ENCODE data around the gene FTO. TPM values are rescaled to one million over a fixed set of nuclear protein-coding genes. Genes with fewer than 3 reads are reported as not detected.
"Not testable (repeated sequence)": the region's sequence is repeated elsewhere in the genome, so short reads cannot be mapped to it uniquely, and the experiment has no call there.

The FTO gene
- total RNA-seq, 1 donor from 2014 or later = 97.8 TPM

DNA sequence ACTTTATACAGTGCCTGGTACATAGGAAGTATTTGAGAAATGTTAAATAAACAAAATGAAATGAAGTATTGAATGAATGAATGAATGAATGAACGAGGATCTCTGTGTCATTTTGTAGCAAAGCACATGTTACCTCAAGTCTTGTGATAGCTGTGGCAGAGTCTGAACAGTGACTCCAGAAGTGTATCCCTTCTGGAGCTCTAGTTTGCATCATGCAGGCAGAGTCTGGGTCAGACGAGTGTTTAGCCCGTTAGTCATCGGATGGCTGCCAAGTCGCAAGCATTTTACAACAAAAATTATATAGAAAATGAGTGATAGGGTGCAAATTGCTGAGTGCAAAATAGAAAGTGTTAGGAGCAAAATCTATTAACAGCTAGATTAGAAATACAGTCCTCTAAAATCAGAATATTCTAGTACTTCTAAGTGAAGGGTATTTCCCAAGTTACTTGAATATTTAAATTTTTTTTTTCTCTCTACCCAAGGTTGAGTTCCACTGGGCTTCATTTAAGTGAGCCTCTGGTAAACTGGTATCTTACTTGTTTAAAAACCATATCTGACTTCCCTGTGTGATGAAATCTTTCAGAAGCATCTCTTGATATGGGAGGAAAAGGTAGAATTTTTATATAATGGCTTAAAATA, 113.3 kb downstream of the FTO start:
- FAIRE-seq (no peak), DNase-seq (ENCODE audit: low spot score in 2 of 2) (no peak)

DNA sequence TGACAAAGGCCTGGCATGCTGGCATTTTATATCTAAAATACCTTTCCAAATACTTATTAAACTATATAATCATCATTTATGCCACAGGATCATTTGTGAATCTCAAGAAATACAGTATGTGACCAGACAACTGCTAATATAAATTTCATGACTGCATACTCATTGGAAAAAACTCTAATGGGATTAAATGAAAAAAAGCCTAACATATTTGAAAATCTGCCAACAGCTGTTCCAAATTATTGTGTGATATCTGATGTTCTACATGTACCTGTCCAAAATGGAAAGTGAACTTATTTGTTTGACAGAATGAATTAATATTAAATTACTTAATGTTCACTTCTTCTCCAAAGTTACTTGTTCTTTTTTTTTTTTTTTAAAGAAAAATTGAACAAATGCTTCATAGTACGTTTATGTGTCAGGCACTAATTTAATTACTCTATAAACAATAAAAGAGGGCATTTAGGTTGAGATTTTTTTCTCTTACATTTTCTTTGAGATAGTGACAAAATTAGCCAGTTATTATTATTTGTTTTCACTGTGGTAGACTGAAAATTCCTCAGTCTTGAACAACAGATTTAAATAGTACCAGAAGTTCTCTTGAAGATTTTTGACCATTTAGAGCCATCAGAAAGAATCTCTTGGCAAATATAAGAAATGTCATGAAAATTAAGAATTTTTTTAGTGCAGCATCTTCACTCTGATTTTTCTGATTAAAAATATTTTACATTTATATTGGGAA, 114.0 kb downstream of the FTO start:
- FAIRE-seq (peak; percentile 39), DNase-seq (ENCODE audit: low spot score in 2 of 2) (no peak)

DNA sequence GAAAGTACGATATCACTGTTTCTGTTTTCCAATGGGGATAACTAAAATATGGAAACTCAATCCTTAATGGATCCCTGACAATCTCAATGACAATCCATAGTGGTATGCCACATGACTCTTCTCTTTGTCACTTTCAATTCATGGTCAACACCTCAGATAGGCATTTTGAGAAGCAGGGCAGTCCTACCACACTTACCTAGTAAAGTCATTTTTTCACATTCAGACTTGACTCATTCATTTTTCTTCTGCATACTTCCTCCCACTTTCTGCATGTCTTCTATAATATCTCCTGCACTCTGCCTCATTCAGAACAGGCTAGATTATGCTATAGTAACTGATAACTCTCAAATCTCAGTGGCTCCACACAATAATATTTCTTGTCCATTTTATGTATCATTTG, 117.5 kb downstream of the FTO start:
- FAIRE-seq (no peak), DNase-seq (ENCODE audit: low spot score in 2 of 2) (no peak)

DNA sequence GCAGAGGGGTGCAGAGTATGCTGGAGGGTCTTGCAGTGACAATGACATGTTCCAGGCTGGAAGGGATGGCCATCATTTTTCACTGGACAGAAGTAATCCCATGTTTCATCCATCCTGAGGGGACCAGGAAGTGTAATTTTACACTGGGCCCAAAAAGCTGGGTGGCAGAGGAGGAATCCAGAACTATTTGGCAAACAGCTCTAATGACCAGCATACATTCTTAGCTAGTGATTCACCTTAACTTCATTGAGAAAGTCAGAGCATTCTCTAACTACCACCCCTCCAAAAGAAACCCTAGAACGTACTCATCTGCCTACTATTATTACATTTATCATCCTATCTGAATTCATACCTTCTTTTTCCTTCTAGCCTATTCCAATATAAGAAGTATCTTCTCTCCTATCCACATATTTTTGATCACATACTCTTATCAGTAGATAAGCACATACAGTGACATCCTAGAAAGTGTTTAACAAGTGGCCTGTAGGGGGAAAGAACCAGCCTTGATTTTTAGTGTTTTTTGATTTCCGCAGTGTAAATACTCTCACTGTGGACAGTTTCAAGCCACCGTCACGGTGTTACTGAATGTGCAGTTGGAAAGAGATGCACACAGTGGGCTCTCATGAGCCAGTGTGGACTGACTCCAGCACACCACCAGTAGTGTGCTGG, 118.1 kb downstream of the FTO start:
- DNase-seq (ENCODE audit: low spot score in 2 of 2) (no peak), FAIRE-seq (no peak)

DNA sequence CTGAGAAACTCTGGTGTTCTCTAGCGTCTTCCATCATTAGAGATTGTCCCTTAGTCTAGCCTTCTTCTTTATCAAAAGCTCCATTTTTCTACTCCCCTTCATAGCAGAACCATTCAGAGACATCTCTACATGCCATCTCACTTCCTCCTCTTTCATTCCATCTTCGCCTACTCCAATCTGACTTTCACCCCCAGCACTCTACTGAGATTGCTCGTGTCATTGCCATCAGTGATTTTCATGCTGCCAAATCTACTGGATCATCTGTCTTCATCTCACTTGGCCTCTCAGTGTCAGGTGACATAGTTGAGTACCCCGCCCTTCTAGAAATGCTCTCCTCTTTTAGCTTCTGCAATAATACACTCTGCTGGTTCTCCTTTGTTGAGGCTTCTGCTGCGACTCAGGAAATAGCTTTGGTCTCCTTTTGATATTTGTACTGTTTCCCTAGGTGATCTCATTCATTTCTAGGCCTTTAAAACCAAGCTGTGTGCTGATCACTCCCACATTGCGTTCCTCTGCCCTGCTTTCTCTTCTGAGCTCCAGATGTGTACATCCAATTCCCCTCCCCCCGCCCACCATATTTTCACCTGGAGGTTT, 119.1 kb downstream of the FTO start:
- DNase-seq (ENCODE audit: low spot score in 2 of 2) (no peak), FAIRE-seq (no peak)

GRCh38 chr16:53826658-53827057, 122.7 kb downstream of the FTO start:
- FAIRE-seq = no peak
- DNase-seq (ENCODE audit: low spot score in 2 of 2) = no peak

- no peak for FAIRE-seq
- no peak for DNase-seq (ENCODE audit: low spot score in 2 of 2)
These were observed 123.8 kb downstream of the FTO start for GRCh38 chr16:53827741-53828140.

DNA sequence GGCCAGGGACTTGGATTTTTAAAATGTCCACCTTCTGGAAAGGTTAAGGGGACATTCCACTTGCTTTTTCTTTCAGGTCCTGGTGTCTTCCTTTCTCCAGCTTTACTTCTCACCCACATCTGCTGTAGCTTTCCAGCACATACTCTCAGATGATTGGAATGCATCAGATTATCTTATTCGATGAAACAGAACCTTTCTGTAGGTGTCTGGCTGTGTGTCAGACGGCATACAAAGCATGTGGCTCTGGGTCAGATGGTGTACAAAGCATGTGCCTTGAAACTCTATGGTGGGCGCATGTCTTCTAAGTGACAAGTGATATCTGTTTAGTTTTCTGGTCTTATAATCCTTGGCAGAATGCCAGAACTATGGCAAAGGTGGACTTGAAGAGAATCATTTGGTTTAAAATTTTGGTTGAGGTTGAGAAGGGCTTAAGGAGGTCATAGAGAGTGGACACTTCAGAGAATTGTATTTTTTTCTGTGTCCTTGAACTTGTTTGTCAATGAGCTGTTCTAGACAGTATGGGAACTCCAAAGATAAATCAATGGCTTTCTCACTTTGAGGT, 125.3 kb downstream of the FTO start:
- DNase-seq (ENCODE audit: low spot score in 2 of 2) (no peak), FAIRE-seq (no peak)

DNA sequence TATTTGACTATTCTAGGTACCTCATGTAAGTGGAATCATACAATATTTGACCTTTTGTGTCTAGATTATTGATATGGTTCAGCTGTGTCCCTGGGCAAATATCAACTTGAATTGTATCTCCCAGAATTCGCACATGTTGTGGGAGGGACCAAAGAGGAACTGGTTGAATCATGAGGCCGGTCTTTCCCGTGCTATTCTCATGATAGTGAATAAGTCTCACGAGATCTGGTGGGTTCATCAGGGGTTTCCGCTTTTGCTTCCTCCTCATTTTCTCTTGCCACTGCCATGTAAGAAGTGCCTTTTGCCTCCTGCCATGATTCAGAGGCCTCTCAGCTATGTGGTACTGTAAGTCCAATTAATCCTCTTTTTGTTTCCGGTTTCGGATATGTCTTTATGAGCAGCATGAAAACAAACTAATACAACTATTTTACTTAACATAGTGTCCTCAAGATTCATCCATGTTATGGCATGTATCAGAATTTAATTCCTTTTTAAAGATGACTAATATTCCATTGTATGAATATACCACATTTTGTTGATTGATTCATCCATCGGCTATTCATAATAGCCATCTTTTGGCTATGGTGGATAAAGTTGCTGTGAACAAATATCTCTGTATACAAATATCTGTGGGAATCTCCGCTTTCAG, 129.1 kb downstream of the FTO start:
- FAIRE-seq = no peak
- no peak for DNase-seq (ENCODE audit: low spot score in 2 of 2)

- no peak for FAIRE-seq
- no peak for DNase-seq (ENCODE audit: low spot score in 2 of 2)
These were observed 132.2 kb downstream of the FTO start for GRCh38 chr16:53836142-53836541.

GRCh38 chr16:53836680-53837079, 132.7 kb downstream of the FTO start:
- no peak for DNase-seq (ENCODE audit: low spot score in 2 of 2)

DNA sequence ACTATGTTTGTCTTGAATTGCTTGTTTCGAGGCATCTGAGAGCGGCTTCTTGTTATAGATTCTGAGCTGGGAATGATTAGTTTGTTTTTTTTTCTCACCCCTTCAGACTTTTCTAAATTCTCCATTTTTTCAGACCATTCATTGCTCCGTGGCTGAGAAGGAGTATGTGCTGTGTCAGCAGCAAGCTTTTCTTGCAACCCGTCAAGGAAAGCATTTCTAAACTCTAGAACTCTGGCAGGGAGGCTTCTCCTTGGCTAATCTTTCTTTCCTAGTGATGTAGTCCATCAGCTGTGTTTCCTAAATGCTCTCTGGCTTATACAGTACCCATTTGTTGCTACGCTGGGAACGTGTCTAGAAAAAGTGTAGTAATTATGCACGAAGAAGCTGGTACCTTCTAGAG, 133.5 kb downstream of the FTO start:
- DNase-seq (ENCODE audit: low spot score in 2 of 2) (no peak), FAIRE-seq (no peak)

More at GRCh38 chr16:53836680-53837079, 132.7 kb downstream of the FTO start:
- FAIRE-seq = no peak

- no peak for DNase-seq (ENCODE audit: low spot score in 2 of 2)
- no peak for FAIRE-seq
These were observed 135.2 kb downstream of the FTO start for GRCh38 chr16:53839150-53839549.

DNA sequence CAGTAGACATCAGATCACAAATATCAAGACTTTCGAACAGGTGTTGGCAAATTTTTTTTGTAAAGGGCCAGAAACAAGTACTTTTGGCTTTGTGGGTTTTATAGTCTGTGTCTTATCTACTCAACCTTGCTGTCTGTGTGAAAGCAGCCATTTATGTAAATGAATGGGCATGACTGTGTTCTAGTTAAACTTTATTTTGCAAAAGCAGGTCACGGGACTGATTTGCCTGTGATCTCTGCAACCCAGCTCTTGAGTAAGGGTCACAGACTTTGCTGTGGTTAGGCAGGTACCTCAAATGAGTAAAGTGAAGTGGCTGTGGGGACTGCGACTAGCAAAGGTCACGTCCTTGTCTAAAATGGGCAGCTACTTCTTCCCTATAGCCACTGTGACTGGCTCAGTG, 136.5 kb downstream of the FTO start:
- DNase-seq (ENCODE audit: low spot score in 2 of 2) (no peak), FAIRE-seq (no peak)

GRCh38 chr16:53841884-53842283, 137.9 kb downstream of the FTO start:
- FAIRE-seq (no peak), DNase-seq (ENCODE audit: low spot score in 2 of 2) (no peak)

GRCh38 chr16:53843084-53843483, 139.1 kb downstream of the FTO start:
- no peak for FAIRE-seq
- DNase-seq (ENCODE audit: low spot score in 2 of 2) = no peak

GRCh38 chr16:53844804-53845203, 140.8 kb downstream of the FTO start:
- FAIRE-seq (peak; percentile 95), DNase-seq (ENCODE audit: low spot score in 2 of 2) (no peak)

GRCh38 chr16:53846549-53846948, 142.6 kb downstream of the FTO start:
- not testable (repeated sequence) for DNase-seq (ENCODE audit: low spot score in 2 of 2); FAIRE-seq

DNA sequence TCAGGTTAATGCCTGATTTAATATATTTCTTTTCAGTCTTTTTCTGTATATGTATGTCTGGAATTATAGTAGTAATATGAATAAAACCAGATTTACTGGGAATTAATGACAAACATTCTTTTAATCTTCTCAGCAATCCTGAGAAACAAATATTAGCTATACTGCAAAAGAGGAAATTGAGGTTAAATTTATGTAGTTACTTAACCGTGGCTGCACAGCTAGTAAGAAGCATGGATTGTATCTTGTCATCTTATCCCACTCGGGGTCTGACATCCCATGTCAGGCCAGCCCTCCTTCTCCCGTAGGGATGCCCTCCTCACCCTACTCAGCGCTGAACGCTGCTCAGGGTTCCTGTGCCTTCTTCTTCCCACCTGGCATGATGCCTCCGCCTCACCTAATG, 143.0 kb downstream of the FTO start:
- FAIRE-seq = no peak
- DNase-seq (ENCODE audit: low spot score in 2 of 2) = no peak

DNA sequence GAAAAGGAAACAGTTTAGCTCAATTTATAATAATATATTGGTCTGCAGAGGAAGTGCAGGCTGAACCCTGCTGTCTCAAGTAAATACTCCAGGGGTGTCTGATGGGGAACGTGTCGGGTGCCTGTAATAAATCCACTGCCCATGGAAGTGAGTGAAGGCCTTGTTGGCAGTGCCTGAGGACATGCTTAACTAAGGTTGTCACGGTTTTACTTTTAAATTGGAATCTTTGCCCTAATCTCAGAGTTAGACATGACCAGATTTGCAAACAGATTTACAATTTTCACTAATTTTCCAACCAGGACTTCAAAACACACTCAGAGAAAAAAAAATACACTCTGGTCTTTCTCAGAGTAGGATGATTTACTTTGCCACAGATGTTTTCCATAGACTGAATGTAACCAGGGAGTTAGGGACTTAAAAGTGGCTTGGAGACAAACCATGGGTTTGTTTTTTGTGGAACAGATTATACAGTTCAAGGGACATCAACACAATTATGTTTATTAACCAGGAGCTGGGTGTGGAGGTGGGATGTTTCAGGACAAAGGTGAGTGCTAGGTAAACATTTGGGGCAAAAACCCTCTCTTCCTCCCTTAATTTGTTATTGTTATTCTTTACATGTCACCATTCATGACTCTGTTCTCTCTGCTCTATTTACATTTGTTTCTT, 144.5 kb downstream of the FTO start:
- FAIRE-seq = no peak
- no peak for DNase-seq (ENCODE audit: low spot score in 2 of 2)
